Small intestine (tissue), 7 donors: Measurements from ENCODE around the gene DDX23. TPM values are rescaled to one million over a fixed set of nuclear protein-coding genes. Genes with fewer than 3 reads are reported as not detected.

Experiments used
- DNase-seq, 2 donors: peaks; one replicate each; pipeline versions ENCODE4 v3.0.0 to v3.0.0-alpha.2; 2013
- FAIRE-seq: peaks from 2 replicates; lab custom pipeline; 2012; peaks lifted over from hg19 to GRCh38; lab: Jason Lieb, UNC
- H3K27ac ChIP-seq, 3 donors: one replicate each; pipeline ENCODE4 v1.5.1; 2013; ENCODE audit warnings: low read length in 2 of 3, mild to moderate bottlenecking in 2 of 3, control low read depth in 1 of 3, inconsistent platforms in 1 of 3, low read depth in 1 of 3, moderate library complexity in 1 of 3
- H3K27me3 ChIP-seq, 3 donors: one replicate each; pipeline ENCODE4 v1.6.1; 2013; ENCODE audit warnings: low read length in 3 of 3, inconsistent platforms in 1 of 3; ENCODE audit not compliant: control insufficient read depth in 3 of 3, insufficient read depth in 3 of 3
- H3K36me3 ChIP-seq, 3 donors: one replicate each; pipeline ENCODE4 v1.6.1; 2013; ENCODE audit warnings: low read length in 3 of 3, inconsistent platforms in 1 of 3, low read depth in 1 of 3, mild to moderate bottlenecking in 1 of 3, moderate library complexity in 1 of 3; ENCODE audit not compliant: control insufficient read depth in 3 of 3, insufficient read depth in 2 of 3
- H3K4me1 ChIP-seq, 3 donors: one replicate each; pipeline ENCODE4 v1.6.1; 2013; ENCODE audit warnings: low read length in 2 of 3, inconsistent platforms in 1 of 3, low read depth in 1 of 3, mild to moderate bottlenecking in 1 of 3, moderate library complexity in 1 of 3; ENCODE audit not compliant: control insufficient read depth in 3 of 3, insufficient read depth in 2 of 3
- H3K4me3 ChIP-seq, 3 donors: one replicate each; pipeline ENCODE4 v1.5.1; 2013; ENCODE audit warnings: low read length in 3 of 3, control low read depth in 1 of 3, inconsistent platforms in 1 of 3, low read depth in 1 of 3, mild to moderate bottlenecking in 1 of 3, moderate library complexity in 1 of 3
- H3K9me3 ChIP-seq, 2 donors: one replicate each; pipeline ENCODE4 v1.6.1; 2013; ENCODE audit warnings: low read depth in 1 of 2, low read length in 1 of 2; ENCODE audit not compliant: control insufficient read depth in 2 of 2, insufficient read depth in 1 of 2
- WGBS, 3 donors: extraction: QIAGEN DNeasy Blood & Tissue Kit; methylation state at CpG; one replicate each; pipeline ENCODE4 v1.1.7; 2013; 5-methylcytosine and 5-hydroxymethylcytosine counted together
- polyA plus RNA-seq, 4 donors: library from polyadenylated mRNA; stranded (reverse) in 3 of 4; unstranded in 1 of 4; fragments of 200-250 nt in 3 of 4; fragments of 120-200 nt in 1 of 4; gene quantifications; one replicate each; pipeline versions ENCODE4 v1.2.1 to v1.2.3, GENCODE V29; 2013
- donor health status: healthy with polysubstance abuse.
- donor health status: control.
- donor health status: control.
- donor health status: Bipolar disorder and iron deficiency.
- donor health status: healthy.

The DDX23 gene
- polyA plus RNA-seq, 4 donors: 53.2 to 85.8 (median 57.1) TPM

GRCh38 chr12:48824905-48825304 is 27.1 kb downstream of the DDX23 start:
- Histone ChIP-seq H3K27ac (no peak overlapping the region), H3K36me3 (peaks cover 3 to 68% (median 6%) of the 10 kb centered on the region in 3 donors), H3K4me1 (peaks cover 0 to 3% (median 0%) of the 10 kb centered on the region in 3 donors), H3K9me3 (no peaks in the 10 kb centered on the region), H3K4me3 (no peak overlapping the region), H3K27me3 (no peaks in the 10 kb centered on the region)
- FAIRE-seq (no peak), DNase-seq (no peak)
- WGBS, 3 donors: 90 to 98% (median 95%) methylated on average over 4 of the region's 4 CpGs

- 74 to 87% (median 75%) methylated on average over 10 to 12 of the region's 12 CpGs for WGBS, 3 donors
- Histone ChIP-seq H3K4me3 (no peak overlapping the region), H3K4me1 (peaks cover 0 to 4% (median 3%) of the 10 kb centered on the region in 3 donors), H3K36me3 (peaks cover 0 to 60% (median 4%) of the 10 kb centered on the region in 3 donors), H3K9me3 (no peaks in the 10 kb centered on the region), H3K27me3 (peaks cover 0 to 4% (median 0%) of the 10 kb centered on the region in 3 donors), H3K27ac (no peak overlapping the region)
- DNase-seq (no peak), FAIRE-seq (no peak)
These were observed 27.9 kb downstream of the DDX23 start for GRCh38 chr12:48824112-48824511.

- H3K9me3 ChIP-seq: no peaks in the 10 kb centered on the region
- no peak overlapping the region for H3K27ac ChIP-seq
- peaks cover 0 to 6% (median 0%) of the 10 kb centered on the region in 3 donors for H3K27me3 ChIP-seq
- DNase-seq (no peak), FAIRE-seq (no peak)
- no peak overlapping the region for H3K4me3 ChIP-seq
- 91 to 96% (median 93%) methylated on average over 11 of the region's 11 CpGs for WGBS, 3 donors
- H3K36me3 ChIP-seq: peaks cover 0 to 52% (median 0%) of the 10 kb centered on the region in 3 donors
- H3K4me1 ChIP-seq: peaks cover 0 to 7% (median 3%) of the 10 kb centered on the region in 3 donors
These were observed 28.7 kb downstream of the DDX23 start for GRCh38 chr12:48823281-48823680.

GRCh38 chr12:48822711-48823110 is 29.3 kb downstream of the DDX23 start:
- no peaks in the 10 kb centered on the region for H3K9me3 ChIP-seq
- DNase-seq: no peak
- FAIRE-seq: no peak
- H3K27me3 ChIP-seq: peaks cover 0 to 10% (median 0%) of the 10 kb centered on the region in 3 donors
- H3K4me1 ChIP-seq: peaks cover 0 to 13% (median 3%) of the 10 kb centered on the region in 3 donors
- no peak overlapping the region for H3K27ac ChIP-seq
- 52 to 72% (median 56%) methylated on average over 2 of the region's 2 CpGs for WGBS, 3 donors
- no peak overlapping the region for H3K4me3 ChIP-seq
- H3K36me3 ChIP-seq: peaks cover 0 to 46% (median 0%) of the 10 kb centered on the region in 3 donors

- Histone ChIP-seq H3K4me3 (no peak overlapping the region), H3K27ac (no peak overlapping the region), H3K9me3 (no peaks in the 10 kb centered on the region), H3K36me3 (peaks cover 0 to 40% (median 0%) of the 10 kb centered on the region in 3 donors), H3K4me1 (peaks cover 0 to 14% (median 3%) of the 10 kb centered on the region in 3 donors), H3K27me3 (peaks cover 0 to 16% (median 0%) of the 10 kb centered on the region in 3 donors)
- WGBS, 3 donors: 17 to 74% (median 44%) methylated on average over 5 of the region's 5 CpGs
- FAIRE-seq: no peak
- peak in 1 of 2 donors; percentile 65 for DNase-seq
These were observed 29.8 kb downstream of the DDX23 start for GRCh38 chr12:48822139-48822538.

GRCh38 chr12:48819986-48820725 is 31.8 kb downstream of the DDX23 start:
- 73 to 90% (median 89%) methylated on average over 4 to 5 of the region's 5 CpGs for WGBS, 3 donors
- DNase-seq (no peak), FAIRE-seq (no peak)

GRCh38 chr12:48818831-48819590 is 33.0 kb downstream of the DDX23 start:
- DNase-seq (no peak), FAIRE-seq (no peak)
- H3K9me3 ChIP-seq: no peaks in the 10 kb centered on the region
- peak overlapping the region; percentile 42 to 73 (median 58) for H3K4me3 ChIP-seq
- H3K27me3 ChIP-seq: peaks cover 0 to 16% (median 0%) of the 10 kb centered on the region in 3 donors
- peaks cover 0 to 31% (median 10%) of the 10 kb centered on the region in 3 donors for H3K4me1 ChIP-seq
- WGBS, 3 donors: 19 to 22% (median 20%) methylated on average over 31 to 37 of the region's 37 CpGs
- H3K27ac ChIP-seq: no peak overlapping the region
- peaks cover 0 to 12% (median 0%) of the 10 kb centered on the region in 3 donors for H3K36me3 ChIP-seq

More at GRCh38 chr12:48819986-48820725, 31.8 kb downstream of the DDX23 start:
- Histone ChIP-seq H3K4me1 (peaks cover 0 to 27% (median 10%) of the 10 kb centered on the region in 3 donors), H3K27ac (no peak overlapping the region), H3K9me3 (no peaks in the 10 kb centered on the region), H3K27me3 (peaks cover 0 to 16% (median 0%) of the 10 kb centered on the region in 3 donors), H3K4me3 (no peak overlapping the region), H3K36me3 (peaks cover 0 to 21% (median 0%) of the 10 kb centered on the region in 3 donors)
